ENCODE results near the gene TMEM52B. TPM values are rescaled to one million over a fixed set of nuclear protein-coding genes. Genes with fewer than 3 reads are reported as not detected.

TMEM52B gene
- total and polyA plus RNA-seq, 4 donors: 0.37 TPM; not detected in 3

DNA sequence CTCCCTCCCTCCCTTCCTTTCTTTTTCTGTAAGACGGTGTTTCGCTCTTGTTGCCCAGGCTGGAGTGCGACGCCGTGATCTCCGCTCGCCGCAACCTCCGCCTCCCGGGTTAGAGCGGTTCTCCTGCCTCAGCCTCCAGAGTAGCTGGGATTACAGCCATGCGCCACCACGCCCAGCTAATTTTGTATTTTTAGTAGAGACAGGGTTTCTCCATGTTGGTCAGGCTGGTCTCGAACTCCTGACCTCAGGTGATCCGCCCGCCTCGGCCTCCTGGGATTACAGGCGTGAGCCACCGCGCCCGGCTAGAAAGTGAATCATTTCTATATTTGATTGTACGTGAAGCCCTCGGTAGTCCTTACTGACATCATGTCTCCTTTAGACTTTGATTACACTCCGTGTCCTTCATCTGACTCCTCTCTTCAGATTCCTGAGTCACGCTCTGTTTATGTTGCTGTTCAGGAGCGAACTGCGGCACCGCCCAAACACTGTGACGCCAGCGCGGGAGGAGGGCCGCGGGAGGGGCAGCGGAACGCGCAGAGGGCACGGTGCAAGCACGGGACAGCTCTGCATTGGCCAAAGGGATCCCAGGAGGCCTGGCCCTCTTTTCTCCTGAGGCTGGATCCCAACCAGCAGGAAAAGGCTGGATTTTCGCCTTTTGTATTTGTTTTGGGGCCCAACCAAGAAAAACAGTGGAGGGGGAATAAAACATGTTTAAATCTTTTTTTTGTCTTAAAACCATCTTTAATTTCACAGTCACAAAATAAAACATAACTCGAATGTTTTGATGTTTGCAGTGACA is 33.3 kb downstream of the TMEM52B start (continued):
- peak; percentile 51 for TF ChIP-seq FOXA1 (IDR thresholded peaks at IDR 0.05)
- peak; percentile 74 to 75 for TF ChIP-seq HNF4A (conservative IDR thresholded peaks at IDR 0.05)
- TF ChIP-seq, protein P1, sequence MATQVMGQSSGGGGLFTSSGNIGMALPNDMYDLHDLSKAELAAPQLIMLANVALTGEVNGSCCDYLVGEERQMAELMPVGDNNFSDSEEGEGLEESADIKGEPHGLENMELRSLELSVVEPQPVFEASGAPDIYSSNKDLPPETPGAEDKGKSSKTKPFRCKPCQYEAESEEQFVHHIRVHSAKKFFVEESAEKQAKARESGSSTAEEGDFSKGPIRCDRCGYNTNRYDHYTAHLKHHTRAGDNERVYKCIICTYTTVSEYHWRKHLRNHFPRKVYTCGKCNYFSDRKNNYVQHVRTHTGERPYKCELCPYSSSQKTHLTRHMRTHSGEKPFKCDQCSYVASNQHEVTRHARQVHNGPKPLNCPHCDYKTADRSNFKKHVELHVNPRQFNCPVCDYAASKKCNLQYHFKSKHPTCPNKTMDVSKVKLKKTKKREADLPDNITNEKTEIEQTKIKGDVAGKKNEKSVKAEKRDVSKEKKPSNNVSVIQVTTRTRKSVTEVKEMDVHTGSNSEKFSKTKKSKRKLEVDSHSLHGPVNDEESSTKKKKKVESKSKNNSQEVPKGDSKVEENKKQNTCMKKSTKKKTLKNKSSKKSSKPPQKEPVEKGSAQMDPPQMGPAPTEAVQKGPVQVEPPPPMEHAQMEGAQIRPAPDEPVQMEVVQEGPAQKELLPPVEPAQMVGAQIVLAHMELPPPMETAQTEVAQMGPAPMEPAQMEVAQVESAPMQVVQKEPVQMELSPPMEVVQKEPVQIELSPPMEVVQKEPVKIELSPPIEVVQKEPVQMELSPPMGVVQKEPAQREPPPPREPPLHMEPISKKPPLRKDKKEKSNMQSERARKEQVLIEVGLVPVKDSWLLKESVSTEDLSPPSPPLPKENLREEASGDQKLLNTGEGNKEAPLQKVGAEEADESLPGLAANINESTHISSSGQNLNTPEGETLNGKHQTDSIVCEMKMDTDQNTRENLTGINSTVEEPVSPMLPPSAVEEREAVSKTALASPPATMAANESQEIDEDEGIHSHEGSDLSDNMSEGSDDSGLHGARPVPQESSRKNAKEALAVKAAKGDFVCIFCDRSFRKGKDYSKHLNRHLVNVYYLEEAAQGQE (IDR thresholded peaks at IDR 0.05): peak; percentile 86

DNA sequence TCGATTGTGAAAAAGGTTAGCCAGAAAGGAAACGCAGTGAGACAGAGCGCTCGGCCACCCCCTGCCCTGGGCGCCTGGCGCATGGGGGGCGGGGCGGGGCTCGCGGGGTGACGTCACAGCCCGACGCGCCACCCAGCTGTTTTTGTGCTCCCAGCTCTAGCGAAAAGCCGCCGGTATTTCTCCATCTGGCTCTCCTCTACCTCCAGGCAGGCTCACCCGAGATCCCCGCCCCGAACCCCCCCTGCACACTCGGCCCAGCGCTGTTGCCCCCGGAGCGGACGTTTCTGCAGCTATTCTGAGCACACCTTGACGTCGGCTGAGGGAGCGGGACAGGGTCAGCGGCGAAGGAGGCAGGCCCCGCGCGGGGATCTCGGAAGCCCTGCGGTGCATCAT is 33.9 kb downstream of the TMEM52B start, which contains the start of gene GABARAPL1:
GABARAPL1 (plus strand) TSS at position 139 of the 393 bp plus-strand sequence; CDS start at position 392, 253 bp downstream.
- TF ChIP-seq RAD21 (IDR thresholded peaks at IDR 0.05) (no peak), TAF1 (conservative IDR thresholded peaks at IDR 0.05) (peak; percentile 30), JUND (IDR thresholded peaks at IDR 0.05) (no peak), NR2F2 (IDR thresholded peaks at IDR 0.05) (no peak), FOXA1 (IDR thresholded peaks at IDR 0.05) (no peak)
- TF ChIP-seq, protein P1 (IDR thresholded peaks at IDR 0.05): no peak
- peaks cover 0 to 5% (median under 1%) of the 10 kb centered on the region in 4 donors for H3K36me3 ChIP-seq (ENCODE audit: control insufficient read depth in 4 of 4, insufficient read depth in 3 of 4, low read depth in 1 of 4, low read length in 3 of 4)
- peak within 1 kb of the TSS; percentile 74 to 93 (median 89) for H3K4me3 ChIP-seq (ENCODE audit: low read depth in 1 of 3, low read length in 3 of 3)
- peak within 1 kb of the TSS; percentile 100 for H3K27ac ChIP-seq (ENCODE audit: low read depth in 1 of 2, low read length in 2 of 2)
- peaks cover 0 to 16% (median 6%) of the 10 kb centered on the region in 4 donors for H3K4me1 ChIP-seq (ENCODE audit: control insufficient read depth in 4 of 4, insufficient read depth in 4 of 4, low read length in 3 of 4)
- no peaks in the 10 kb centered on the region for H3K9me3 ChIP-seq (ENCODE audit: control insufficient read depth in 4 of 4, low read length in 3 of 4)
- WGBS: under 1% methylated on average over 35 of the region's 35 CpGs
- DNase-seq (ENCODE audit: low spot score): peak; percentile 89
- no peaks in the 10 kb centered on the region for H3K27me3 ChIP-seq (ENCODE audit: control insufficient read depth in 4 of 4, insufficient read depth in 4 of 4, low read length in 3 of 4)
- H3K9ac ChIP-seq (ENCODE audit: low read depth in 1 of 2, low read length in 2 of 2): peak within 1 kb of the TSS; percentile 94 to 99

DNA sequence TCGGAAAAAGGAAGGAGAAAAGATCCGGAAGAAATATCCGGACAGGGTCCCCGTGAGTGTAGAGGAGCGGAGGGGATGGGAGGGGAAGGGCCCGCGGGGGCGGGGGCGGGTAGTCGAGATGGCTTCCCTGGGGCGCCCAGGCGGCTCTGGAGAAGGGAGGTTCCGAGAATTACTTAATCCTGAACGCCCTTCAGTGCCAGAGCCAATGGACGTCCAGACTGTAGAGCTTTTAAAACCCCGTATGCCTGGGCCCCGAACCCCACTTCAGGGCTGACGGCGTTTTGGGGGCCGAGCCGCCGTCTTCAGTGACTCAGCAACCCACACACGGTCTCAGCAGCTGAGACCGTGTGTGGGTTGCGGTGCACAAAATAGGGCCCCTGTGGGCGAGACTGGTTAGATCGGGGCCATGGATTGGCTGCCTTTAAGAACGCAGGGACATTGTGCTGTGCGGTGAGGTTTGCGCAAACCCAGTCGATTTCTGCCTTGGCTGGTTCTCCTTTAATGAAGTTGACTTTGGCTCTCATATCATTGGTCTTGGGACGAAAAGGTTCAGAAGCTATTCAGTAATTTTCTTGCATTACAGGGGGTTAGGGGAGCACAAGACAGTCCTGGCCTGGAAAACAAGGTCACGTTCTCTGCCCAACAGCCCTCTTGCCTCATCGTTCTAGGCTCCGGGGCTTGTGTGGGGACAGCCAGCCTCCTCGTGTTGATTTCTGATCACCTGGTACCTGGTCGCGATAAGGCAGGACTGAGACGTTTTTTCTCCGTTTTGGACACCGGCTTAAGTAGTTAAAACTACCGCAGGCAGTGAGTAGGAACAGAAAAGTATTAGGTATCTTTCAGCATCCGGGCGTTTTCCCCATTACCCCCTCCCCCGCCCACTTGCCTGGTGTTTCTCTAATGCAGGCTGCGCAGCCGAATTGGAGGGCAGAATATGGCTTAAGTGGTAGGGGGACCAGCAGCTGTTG is 34.6 kb downstream of the TMEM52B start:
- H3K4me3 ChIP-seq (ENCODE audit: low read depth in 1 of 3, low read length in 3 of 3): peak overlapping the region; percentile 74 to 93 (median 89)
- DNase-seq (ENCODE audit: low spot score): peak; percentile 80
- H3K9ac ChIP-seq (ENCODE audit: low read depth in 1 of 2, low read length in 2 of 2): peak overlapping the region; percentile 94 to 99
- peaks cover 0 to 16% (median 6%) of the 10 kb centered on the region in 4 donors for H3K4me1 ChIP-seq (ENCODE audit: control insufficient read depth in 4 of 4, insufficient read depth in 4 of 4, low read length in 3 of 4)
- peak overlapping the region; percentile 100 for H3K27ac ChIP-seq (ENCODE audit: low read depth in 1 of 2, low read length in 2 of 2)
- under 1% methylated on average over 47 of the region's 47 CpGs for WGBS
- no peaks in the 10 kb centered on the region for H3K9me3 ChIP-seq (ENCODE audit: control insufficient read depth in 4 of 4, low read length in 3 of 4)
- H3K36me3 ChIP-seq (ENCODE audit: control insufficient read depth in 4 of 4, insufficient read depth in 3 of 4, low read depth in 1 of 4, low read length in 3 of 4): peaks cover 2 to 9% (median 4%) of the 10 kb centered on the region in 4 donors
- no peaks in the 10 kb centered on the region for H3K27me3 ChIP-seq (ENCODE audit: control insufficient read depth in 4 of 4, insufficient read depth in 4 of 4, low read length in 3 of 4)
- TF ChIP-seq, protein P2, sequence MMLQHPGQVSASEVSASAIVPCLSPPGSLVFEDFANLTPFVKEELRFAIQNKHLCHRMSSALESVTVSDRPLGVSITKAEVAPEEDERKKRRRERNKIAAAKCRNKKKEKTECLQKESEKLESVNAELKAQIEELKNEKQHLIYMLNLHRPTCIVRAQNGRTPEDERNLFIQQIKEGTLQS (IDR thresholded peaks at IDR 0.05): peak; percentile 58
- TF ChIP-seq GABPA (IDR thresholded peaks at IDR 0.05 in 1 of 2, conservative IDR thresholded peaks at IDR 0.05 in 1 of 2) (no peak), HNF4G (IDR thresholded peaks at IDR 0.05) (no peak), JUND (IDR thresholded peaks at IDR 0.05) (peak; percentile 18 to 55), RXRA (IDR thresholded peaks at IDR 0.05) (peak in 1 of 2 donors; percentile 68), HNF4A (conservative IDR thresholded peaks at IDR 0.05) (peak; percentile 46 to 51)
- TF ChIP-seq, protein P1 (IDR thresholded peaks at IDR 0.05): peak; percentile 81
